Activated naive CD8-positive, alpha-beta T cell treated with anti-CD3 and anti-CD28 coated beads, Interleukin-2, amount 10 ng/mL, durations not matched to agents 7 days and 5 days (primary cell): Measurements from ENCODE around the gene CNGA2. TPM values are rescaled to one million over a fixed set of nuclear protein-coding genes. Genes with fewer than 3 reads are reported as not detected.

Source experiments
- ATAC-seq: fragments of 150-1000 bp; cut with Tn5 transposase; one replicate; pipeline ENCODE4 v1.10.0; 2021; ENCODE audit warnings: low read depth, moderate library complexity
- POLR2A ChIA-PET: fragments of 350-600 bp; sonication (Branson Sonifier 250); formaldehyde crosslinking; loops from one replicate; lab custom pipeline; 2021; ENCODE audit warnings: antibody characterized with exemption; lab: Charles Lee
- DNase-seq: peaks from one replicate; pipeline ENCODE4 v3.0.0; 2021
- H3K27ac Mint-ChIP-seq: one replicate; pipeline ENCODE4 v1.8.0; 2022; ENCODE audit warnings: mild to moderate bottlenecking, mixed read lengths
- H3K27me3 Mint-ChIP-seq: one replicate; pipeline ENCODE4 v1.8.0; 2022; ENCODE audit warnings: mild to moderate bottlenecking, moderate library complexity, mixed read lengths
- H3K36me3 Mint-ChIP-seq: one replicate; pipeline ENCODE4 v1.8.0; 2021; ENCODE audit warnings: mild to moderate bottlenecking, mixed read lengths
- H3K4me1 Mint-ChIP-seq: one replicate; pipeline ENCODE4 v1.8.0; 2021; ENCODE audit warnings: mixed read lengths
- H3K4me3 Mint-ChIP-seq: one replicate; pipeline ENCODE4 v1.8.0; 2022; ENCODE audit warnings: mild to moderate bottlenecking, moderate library complexity, mixed read lengths
- H3K9me3 Mint-ChIP-seq: one replicate; pipeline ENCODE4 v1.8.0; 2021; ENCODE audit warnings: mixed read lengths
- total RNA-seq, 2 experiments: library from RNA; stranded (reverse); gene quantifications; one replicate each; pipeline ENCODE4 v1.2.3, GENCODE V29; 2021

Gene CNGA2
- total RNA-seq, 2 experiments from 2014 or later, result not detected

DNA sequence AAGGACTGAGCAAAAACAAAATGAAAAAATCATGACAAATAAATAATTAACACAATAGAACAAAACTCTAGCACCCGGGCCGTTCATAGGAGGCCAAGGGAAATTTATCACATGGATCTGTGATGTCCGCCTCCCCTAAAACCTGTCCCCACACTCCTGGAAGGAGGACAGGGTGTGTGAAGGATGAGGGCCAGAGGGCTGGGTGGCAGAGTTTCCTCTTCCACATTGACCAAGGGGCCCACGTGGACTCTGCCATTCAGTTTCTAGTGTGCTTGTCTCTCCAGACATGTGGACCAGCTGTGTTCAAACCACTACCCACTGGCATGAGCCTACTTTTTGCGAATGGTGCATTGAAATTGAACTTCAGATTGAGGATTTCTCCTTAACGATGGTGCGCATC lies 33.0 kb upstream of the CNGA2 start:
- DNase-seq, result no peak
- ATAC-seq, result no peak
- no peak overlapping the region for H3K27ac Mint-ChIP-seq
- POLR2A ChIA-PET, result no interaction called here
- no peaks in the 10 kb centered on the region for H3K36me3 Mint-ChIP-seq
- no peaks in the 10 kb centered on the region for H3K4me1 Mint-ChIP-seq
- peaks cover 2% of the 10 kb centered on the region for H3K27me3 Mint-ChIP-seq
- H3K9me3 Mint-ChIP-seq, result no peaks in the 10 kb centered on the region
- H3K4me3 Mint-ChIP-seq, result no peak overlapping the region

DNA sequence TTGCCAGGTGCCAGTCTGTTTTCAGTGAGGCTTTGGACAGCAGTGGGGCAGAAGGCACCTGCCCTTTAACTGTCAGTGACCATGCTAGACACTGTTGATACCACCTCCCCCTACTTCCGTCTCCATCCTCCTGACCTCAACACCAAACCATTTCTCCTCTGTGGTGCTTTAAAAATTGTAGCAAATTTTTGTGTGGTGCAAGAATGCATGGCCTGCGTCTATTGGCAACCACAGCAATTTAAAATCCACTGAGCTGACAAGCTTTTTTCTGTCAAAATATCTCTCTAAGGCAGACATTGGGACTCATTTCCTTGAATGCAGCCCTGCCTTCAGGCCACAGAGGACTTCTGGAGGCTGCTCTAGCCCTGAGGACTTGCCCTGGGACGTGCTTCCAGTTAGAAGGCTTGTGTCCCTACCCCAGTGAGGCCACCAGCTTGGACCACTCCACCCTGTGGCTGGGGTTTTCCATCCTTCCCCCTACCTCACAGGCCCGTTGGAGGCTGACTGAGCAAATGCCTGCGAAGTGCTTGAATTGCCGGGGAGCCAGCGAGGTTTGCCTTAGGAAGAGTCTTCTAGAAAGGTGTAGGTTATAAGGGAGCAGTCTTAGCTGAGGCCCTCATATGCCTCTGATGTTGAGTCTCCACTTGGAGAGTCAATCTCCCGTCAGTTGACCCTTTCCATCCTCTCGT lies 32.4 kb upstream of the CNGA2 start:
- no peak for ATAC-seq
- Mint-ChIP-seq H3K27ac (no peak overlapping the region), H3K4me1 (no peaks in the 10 kb centered on the region), H3K27me3 (peaks cover under 1% of the 10 kb centered on the region), H3K4me3 (no peak overlapping the region), H3K36me3 (no peaks in the 10 kb centered on the region), H3K9me3 (no peaks in the 10 kb centered on the region)
- POLR2A ChIA-PET, result no interaction called here
- DNase-seq, result no peak

DNA sequence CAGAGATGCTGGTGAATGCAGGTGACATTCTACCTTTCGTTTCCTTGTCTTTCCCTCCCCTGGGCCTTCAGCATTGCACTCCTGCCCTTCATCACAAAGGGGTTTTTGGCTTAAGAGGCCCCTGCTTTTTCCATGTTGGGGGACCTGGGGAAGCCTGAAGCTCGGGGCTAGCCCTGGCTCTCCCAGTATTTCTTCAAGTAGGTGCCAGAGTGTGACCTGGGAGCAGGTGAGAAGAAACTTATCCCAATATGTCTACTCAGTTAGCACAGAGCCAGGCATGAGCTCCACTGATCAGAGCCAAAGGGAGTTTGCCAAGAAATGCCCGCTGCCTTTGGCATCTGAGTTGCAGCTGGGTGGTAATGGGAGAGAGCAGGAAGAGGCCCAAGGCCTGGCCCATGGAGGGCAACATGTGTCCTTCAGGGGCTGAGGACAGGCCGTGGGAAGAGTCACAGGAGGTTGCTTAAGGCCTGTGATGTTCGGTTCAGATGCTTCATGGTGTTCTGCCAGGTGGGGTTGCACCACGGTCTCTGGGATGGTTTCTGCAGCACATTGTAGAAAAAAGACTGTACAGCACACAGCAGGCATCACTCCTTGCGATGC lies 31.7 kb upstream of the CNGA2 start:
- no peak for DNase-seq
- POLR2A ChIA-PET, result no interaction called here
- Mint-ChIP-seq H3K36me3 (no peaks in the 10 kb centered on the region), H3K27me3 (no peaks in the 10 kb centered on the region), H3K9me3 (no peaks in the 10 kb centered on the region), H3K27ac (no peak overlapping the region), H3K4me3 (no peak overlapping the region), H3K4me1 (no peaks in the 10 kb centered on the region)
- ATAC-seq, result no peak

DNA sequence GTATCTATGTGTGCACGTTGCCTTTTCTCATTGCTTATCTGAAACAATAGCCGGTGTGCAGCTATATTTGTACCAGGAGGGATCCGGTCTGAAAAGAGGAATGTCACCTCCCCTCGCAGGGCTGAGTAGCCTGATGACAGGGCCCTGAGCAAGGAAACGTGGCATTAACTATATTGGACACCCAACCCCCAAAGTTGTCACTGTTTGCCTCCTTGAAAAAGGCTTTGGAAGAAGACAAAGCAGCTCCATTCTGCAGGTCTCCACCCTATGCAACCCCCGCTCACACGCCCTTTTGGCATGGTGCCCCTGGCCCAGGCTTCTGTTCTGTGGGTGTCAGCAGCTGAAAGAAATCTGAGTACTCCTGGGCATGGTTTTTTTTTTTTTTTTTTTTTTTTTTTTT lies 31.1 kb upstream of the CNGA2 start:
- DNase-seq (no peak), ATAC-seq (no peak)
- Mint-ChIP-seq H3K36me3 (no peaks in the 10 kb centered on the region), H3K4me3 (no peak overlapping the region), H3K27ac (no peak overlapping the region), H3K4me1 (no peaks in the 10 kb centered on the region), H3K27me3 (no peaks in the 10 kb centered on the region), H3K9me3 (no peaks in the 10 kb centered on the region)
- POLR2A ChIA-PET, result no interaction called here

DNA sequence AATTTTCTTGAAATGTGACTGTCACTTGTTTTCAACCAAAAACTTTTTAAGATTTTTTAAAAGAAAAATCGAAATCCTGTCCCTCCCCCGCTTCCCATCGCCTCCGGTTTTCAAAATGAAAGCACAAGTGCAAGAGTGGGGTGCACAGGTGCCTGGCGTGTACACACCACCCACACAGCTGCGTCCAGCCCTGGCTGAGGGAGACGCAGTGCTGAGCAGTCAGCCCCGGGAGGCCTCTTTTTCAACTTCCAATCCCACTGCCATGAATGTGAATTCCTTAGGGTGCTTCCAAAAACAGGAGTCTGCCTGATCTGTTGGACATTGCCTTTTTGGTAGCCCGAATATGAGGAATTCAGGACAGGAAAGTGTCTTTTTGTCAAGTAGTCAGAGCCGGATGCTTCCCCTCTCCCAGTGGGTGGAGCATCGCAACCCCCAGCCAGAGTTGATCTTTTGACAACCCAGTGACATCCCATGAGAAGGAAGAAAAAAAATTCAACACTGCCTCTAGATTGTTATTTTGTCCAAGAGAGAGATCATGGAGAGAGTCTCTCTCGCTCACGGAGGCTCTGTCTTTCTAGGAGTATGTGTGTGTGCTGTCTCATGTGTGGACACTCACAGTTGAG lies 30.4 kb upstream of the CNGA2 start:
- POLR2A ChIA-PET, result no interaction called here
- no peaks in the 10 kb centered on the region for H3K36me3 Mint-ChIP-seq
- no peak overlapping the region for H3K4me3 Mint-ChIP-seq
- no peak for ATAC-seq
- H3K4me1 Mint-ChIP-seq, result no peaks in the 10 kb centered on the region
- no peak overlapping the region for H3K27ac Mint-ChIP-seq
- no peak for DNase-seq
- H3K9me3 Mint-ChIP-seq, result no peaks in the 10 kb centered on the region
- H3K27me3 Mint-ChIP-seq, result no peaks in the 10 kb centered on the region

DNA sequence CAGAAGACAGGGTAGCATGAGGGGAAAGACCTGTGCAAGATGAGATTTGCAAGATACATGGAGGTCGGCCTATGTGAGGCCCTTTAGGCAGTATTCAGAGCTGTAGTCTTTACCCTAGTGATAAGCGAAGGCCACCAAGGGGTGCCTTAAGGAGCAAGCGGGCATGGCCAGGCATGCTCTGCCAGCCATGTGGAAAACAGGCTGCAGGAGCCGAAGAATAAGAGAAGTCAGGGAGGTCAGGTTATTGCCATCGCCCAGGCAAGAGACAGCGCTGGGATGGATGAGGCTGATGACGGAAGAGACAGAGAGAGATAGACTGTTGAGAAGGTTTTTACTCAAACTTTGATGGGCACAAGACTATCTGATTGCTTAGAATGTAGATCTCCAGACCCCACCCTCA lies 25.7 kb upstream of the CNGA2 start:
- Mint-ChIP-seq H3K36me3 (no peaks in the 10 kb centered on the region), H3K4me1 (no peaks in the 10 kb centered on the region), H3K27me3 (no peaks in the 10 kb centered on the region), H3K9me3 (no peaks in the 10 kb centered on the region), H3K4me3 (no peak overlapping the region), H3K27ac (no peak overlapping the region)
- POLR2A ChIA-PET, result no interaction called here
- ATAC-seq (no peak), DNase-seq (no peak)

DNA sequence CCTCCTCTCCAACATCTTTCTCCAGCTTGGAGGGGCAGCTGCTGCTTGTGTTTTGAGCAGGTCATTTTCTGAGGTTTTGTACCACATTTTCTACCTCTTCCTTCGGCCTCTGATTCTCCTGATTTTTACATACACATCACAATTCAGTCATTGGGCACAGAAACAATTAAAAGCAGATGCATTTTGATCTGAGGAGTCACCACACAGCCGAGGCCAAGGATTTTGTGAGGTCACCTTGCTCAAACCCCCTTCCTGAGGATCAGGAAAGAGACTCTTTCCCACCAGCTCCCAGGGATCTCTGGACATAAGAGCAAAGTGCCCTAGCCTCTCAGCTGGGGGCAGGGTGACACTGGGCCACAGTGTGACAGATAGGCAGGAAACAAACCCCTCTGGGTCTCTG lies 24.1 kb upstream of the CNGA2 start:
- no peak for DNase-seq
- Mint-ChIP-seq H3K36me3 (no peaks in the 10 kb centered on the region), H3K9me3 (no peaks in the 10 kb centered on the region), H3K4me1 (no peaks in the 10 kb centered on the region), H3K4me3 (no peak overlapping the region), H3K27ac (no peak overlapping the region), H3K27me3 (no peaks in the 10 kb centered on the region)
- no peak for ATAC-seq
- POLR2A ChIA-PET, result no interaction called here

DNA sequence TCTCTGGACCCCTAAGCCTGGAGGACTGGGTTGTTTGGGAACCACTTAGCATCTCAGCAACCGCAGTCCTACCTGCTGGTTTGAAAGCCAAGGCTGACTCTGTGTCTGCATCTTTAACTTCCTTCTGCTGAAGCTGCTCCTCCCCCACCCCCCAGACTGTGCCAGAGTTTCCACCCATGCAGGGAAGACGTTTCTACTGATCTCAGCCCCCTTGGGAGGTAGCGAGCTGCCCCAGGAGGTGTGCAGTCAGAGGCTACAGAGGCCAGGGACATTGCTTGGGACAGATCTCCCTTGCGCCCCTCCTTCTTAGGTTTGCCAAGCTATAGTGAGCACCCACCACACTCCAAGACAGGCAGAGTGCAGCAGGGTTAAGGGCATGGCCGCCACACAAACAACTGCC lies 23.4 kb upstream of the CNGA2 start:
- POLR2A ChIA-PET, result no interaction called here
- DNase-seq (no peak), ATAC-seq (no peak)
- Mint-ChIP-seq H3K4me3 (no peak overlapping the region), H3K9me3 (no peaks in the 10 kb centered on the region), H3K27ac (no peak overlapping the region), H3K27me3 (no peaks in the 10 kb centered on the region), H3K4me1 (no peaks in the 10 kb centered on the region), H3K36me3 (no peaks in the 10 kb centered on the region)

DNA sequence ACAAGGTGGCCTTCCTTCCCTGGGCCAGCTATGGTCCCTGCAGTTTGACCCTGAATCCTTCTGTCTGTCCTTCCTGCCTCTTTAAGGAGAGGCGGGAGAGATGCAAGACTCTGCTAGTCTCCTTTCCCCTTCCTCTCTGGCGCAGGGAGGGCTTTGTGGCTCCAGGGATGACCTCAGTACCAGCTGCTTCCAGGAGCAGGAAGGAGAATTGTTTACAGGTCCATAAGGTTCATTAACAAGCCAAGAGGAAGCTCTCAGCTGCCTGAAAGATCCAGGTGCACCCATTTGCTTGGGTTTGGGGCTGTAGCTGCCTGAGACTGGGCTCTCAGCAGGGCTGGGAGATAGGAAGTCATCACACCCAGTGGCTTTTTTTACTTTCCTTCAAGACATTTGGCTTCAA lies 22.8 kb upstream of the CNGA2 start:
- Mint-ChIP-seq H3K4me1 (no peaks in the 10 kb centered on the region), H3K27me3 (no peaks in the 10 kb centered on the region), H3K36me3 (no peaks in the 10 kb centered on the region), H3K4me3 (no peak overlapping the region), H3K9me3 (no peaks in the 10 kb centered on the region), H3K27ac (no peak overlapping the region)
- no peak for ATAC-seq
- POLR2A ChIA-PET, result no interaction called here
- DNase-seq, result no peak

DNA sequence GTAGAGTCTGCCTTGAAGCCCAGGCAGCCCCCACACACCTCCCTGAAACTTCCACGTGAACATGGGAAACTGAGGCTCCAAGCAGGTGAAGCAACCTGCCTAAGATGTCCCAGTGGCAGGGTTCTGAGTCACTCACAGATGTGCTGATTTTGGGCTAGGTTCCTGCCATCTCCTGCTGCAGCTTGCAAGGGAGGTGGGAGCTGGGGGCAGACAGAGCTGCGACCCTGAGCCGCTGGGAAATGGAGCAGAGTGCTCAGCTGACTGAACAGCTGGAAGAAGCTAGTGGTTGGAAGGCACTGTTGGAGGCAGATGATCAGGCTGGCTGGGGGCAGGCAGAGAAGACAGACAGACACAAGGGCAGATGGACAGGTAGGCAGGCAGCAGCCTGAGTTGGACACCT lies 22.3 kb upstream of the CNGA2 start:
- no peaks in the 10 kb centered on the region for H3K36me3 Mint-ChIP-seq
- H3K27ac Mint-ChIP-seq, result no peak overlapping the region
- DNase-seq, result no peak
- POLR2A ChIA-PET, result no interaction called here
- no peaks in the 10 kb centered on the region for H3K4me1 Mint-ChIP-seq
- no peaks in the 10 kb centered on the region for H3K9me3 Mint-ChIP-seq
- no peak for ATAC-seq
- H3K27me3 Mint-ChIP-seq, result no peaks in the 10 kb centered on the region
- H3K4me3 Mint-ChIP-seq, result no peak overlapping the region

DNA sequence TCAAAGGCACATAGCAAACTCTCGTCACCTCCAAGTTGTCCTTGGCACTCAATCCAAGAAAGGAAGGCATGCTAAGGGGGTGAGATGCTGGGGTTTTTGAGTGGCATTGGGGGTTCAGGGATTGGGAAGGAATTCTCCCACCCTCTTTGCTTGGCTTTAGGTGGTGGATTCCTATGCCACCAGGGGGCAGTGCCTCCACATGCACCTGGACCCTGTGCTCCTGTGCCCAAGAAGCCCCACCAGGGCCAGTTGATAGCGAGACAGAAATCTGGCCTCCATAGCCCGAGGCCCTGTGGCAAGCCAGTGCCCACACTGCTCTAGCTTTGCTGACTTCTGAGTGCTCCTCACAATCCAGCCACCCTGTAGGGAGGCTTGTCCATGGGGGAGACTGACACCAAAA lies 20.7 kb upstream of the CNGA2 start:
- H3K27me3 Mint-ChIP-seq, result no peaks in the 10 kb centered on the region
- H3K9me3 Mint-ChIP-seq, result no peaks in the 10 kb centered on the region
- H3K4me1 Mint-ChIP-seq, result peaks cover 1% of the 10 kb centered on the region
- DNase-seq (no peak), ATAC-seq (no peak)
- no peak overlapping the region for H3K27ac Mint-ChIP-seq
- H3K4me3 Mint-ChIP-seq, result no peak overlapping the region
- no peaks in the 10 kb centered on the region for H3K36me3 Mint-ChIP-seq
- POLR2A ChIA-PET, result no interaction called here

DNA sequence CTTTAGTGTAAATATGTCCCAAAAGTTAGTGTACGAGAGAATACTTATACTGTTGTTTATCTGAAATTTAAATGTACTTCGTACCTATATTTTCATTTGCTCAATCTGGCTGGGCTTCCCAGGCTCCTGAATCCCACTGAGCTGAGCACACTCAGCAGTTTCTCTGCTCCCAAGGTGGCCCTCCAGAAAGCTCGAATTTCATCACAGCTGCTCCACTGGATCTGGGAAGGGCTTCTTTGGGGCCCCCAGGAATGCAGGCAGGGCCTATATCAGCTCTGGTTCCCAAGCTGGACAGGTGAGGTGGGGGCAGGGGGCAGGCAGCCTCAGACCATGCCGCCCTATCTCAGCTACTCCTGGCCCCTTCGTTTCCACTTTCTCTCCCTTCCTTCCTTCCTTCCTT lies 20.2 kb upstream of the CNGA2 start:
- DNase-seq (no peak), ATAC-seq (no peak)
- no peaks in the 10 kb centered on the region for H3K27me3 Mint-ChIP-seq

DNA sequence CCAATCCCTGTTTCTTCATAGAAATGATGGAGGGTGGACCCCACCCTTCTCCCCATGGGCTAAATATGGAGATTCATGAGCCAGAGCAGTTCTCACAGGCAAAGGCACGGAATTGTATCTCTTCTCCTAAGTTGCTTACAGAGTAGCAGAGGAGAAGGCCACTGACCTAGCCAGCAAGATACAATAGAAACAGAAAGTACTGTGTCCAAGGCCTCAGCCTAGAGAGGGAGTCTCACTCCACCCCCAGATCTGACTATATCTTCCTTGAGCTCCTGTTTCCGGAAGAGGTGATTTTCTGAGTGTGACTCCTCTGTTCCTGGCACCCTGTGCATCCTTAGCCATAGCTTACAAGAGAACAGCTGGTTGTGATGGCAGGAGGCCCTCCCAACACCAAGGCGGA lies 18.8 kb upstream of the CNGA2 start, which contains the start of gene FATE1:
Gene FATE1, plus strand, starts transcription at position 284 of the 400 bp plus-strand sequence. Its CDS starts 85 bp downstream, at position 369.
- DNase-seq, result no peak
- Mint-ChIP-seq H3K27me3 (peaks cover 2% of the 10 kb centered on the region), H3K9me3 (no peaks in the 10 kb centered on the region), H3K36me3 (no peaks in the 10 kb centered on the region), H3K4me3 (no peak within 1 kb of the TSS), H3K4me1 (peaks cover 1% of the 10 kb centered on the region), H3K27ac (no peak within 1 kb of the TSS)
- ATAC-seq, result no peak
- POLR2A ChIA-PET, result no interaction called here

More for the DNA sequence above, 20.2 kb upstream of the CNGA2 start:
- H3K36me3 Mint-ChIP-seq, result no peaks in the 10 kb centered on the region
- POLR2A ChIA-PET, result no interaction called here
- H3K9me3 Mint-ChIP-seq, result no peaks in the 10 kb centered on the region
- H3K27ac Mint-ChIP-seq, result no peak overlapping the region
- H3K4me1 Mint-ChIP-seq, result peaks cover 1% of the 10 kb centered on the region
- H3K4me3 Mint-ChIP-seq, result no peak overlapping the region

DNA sequence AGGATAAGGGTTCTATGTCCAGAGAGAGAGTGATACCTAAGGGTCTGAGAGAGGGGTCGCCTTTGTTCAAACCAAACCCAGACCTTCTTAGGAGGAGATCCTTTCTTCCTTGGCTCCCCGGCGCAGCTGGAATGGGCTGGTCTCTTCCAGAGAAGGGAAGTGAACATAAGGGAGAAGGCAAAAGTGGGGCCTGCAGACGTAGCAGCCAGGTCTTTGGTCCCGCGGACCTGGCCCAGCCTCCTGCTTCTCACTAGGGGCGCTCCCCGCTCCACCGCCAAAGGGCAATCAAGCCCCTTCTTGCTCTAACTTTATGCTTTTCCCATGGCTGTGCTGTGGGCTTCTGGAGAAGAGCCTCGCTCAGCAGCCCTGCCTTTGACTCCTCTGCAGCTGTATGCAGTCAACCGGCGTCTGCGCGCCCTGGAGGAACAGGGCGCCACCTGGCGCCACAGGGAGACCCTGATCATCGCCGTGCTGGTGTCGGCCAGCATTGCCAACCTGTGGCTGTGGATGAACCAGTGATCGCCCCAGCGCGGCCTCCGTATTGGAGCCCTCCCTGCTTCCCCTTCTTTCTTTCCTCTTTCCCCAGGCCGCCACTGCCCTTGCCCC lies 12.2 kb upstream of the CNGA2 start:
- Mint-ChIP-seq H3K4me3 (no peak overlapping the region), H3K36me3 (no peaks in the 10 kb centered on the region), H3K4me1 (peaks cover 1% of the 10 kb centered on the region), H3K9me3 (no peaks in the 10 kb centered on the region), H3K27me3 (peaks cover 2% of the 10 kb centered on the region), H3K27ac (no peak overlapping the region)
- POLR2A ChIA-PET, result no interaction called here
- DNase-seq (no peak), ATAC-seq (no peak)
